NCI-H146 (cell line): ENCODE results near the gene RAB24.
A peak's percentile ranks its signal among the peaks of the same experiment; 100 is the strongest.
"Not testable (repeated sequence)": the region's sequence is repeated elsewhere in the genome, so short reads cannot be mapped to it uniquely, and the experiment has no call there.

Experiments used
- DNase-seq: peaks from one replicate; lab custom pipeline; 2025; lab: John Stamatoyannopoulos, UW

The RAB24 gene

DNA sequence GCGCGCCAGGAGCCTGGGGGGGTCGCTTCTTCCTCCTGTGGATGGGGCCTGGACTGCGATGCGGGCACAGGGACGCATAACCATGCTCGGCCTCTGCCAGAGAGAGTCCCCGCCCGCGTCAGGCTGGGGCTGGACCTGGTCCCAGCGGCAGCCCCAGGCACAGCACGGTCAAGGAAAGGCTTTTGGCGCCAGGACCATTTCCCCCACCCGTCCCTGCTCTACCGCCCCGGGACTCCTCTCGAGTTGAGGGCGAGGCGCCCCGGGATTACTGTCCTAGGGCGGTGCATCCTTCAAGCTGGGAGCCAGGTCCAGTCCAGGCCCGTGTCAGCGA lies 7.8 kb upstream of the RAB24 start:
- DNase-seq: no peak

DNA sequence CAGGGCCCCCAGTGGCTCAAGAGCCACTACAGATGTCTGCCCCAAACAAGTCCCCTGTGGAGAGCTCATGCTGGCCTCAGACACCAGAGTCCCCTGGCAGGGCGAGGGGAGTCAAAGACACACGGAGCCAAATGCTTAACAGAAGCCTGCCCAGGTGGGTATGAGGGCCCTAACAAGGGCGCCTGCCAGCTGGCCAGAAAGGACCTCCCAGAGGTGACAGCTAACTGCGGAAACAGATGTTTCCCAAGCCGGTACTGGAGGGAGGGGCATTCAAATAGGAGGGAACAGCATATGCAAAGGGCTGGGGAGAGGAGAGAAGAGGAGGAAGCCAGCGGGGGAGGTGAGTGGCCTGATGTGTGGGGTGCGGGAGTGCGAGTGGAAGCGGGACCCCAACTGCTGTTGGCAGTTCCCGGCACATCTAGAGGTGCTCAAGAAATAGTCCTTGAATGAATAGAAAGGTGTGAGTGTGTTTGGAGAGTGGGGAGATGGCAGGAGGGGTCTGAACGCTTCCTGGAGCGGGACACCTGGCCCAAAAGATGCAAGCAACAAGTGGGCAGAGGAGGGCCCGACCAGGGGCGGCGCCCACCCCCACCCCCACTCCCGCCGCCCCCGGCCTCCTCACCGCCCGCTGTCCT lies 7.4 kb upstream of the RAB24 start:
- DNase-seq: peak; percentile 42

DNA sequence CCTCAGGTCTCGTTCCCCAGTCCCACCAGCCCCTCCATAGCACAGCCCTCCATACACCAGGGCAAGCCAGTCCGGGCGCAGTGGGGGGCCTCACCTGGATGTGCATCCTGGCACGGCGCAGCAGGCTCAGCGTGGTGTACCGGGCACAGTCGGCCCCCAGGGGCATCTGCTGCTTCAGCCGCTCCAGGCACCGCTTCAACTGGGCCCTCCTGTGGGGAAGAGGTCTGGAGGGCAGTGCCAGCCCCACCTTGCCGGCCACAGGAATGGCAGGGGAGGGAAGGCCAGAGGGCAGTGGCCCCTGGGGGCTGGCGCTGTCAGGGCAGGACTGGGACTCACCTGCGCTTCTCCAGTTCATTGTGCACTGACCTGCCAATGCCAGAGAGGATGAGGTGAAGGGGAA lies 6.8 kb upstream of the RAB24 start:
- peak; percentile 15 for DNase-seq

- DNase-seq: peak; percentile 61
These were observed 6.1 kb upstream of the RAB24 start for GRCh38 chr5:177309351-177310191.

- no peak for DNase-seq
These were observed 5.2 kb upstream of the RAB24 start for GRCh38 chr5:177308740-177309139.

- no peak for DNase-seq
These were observed 4.2 kb upstream of the RAB24 start for GRCh38 chr5:177307544-177308363.

GRCh38 chr5:177306674-177307543 lies 3.4 kb upstream of the RAB24 start:
- DNase-seq: no peak

DNA sequence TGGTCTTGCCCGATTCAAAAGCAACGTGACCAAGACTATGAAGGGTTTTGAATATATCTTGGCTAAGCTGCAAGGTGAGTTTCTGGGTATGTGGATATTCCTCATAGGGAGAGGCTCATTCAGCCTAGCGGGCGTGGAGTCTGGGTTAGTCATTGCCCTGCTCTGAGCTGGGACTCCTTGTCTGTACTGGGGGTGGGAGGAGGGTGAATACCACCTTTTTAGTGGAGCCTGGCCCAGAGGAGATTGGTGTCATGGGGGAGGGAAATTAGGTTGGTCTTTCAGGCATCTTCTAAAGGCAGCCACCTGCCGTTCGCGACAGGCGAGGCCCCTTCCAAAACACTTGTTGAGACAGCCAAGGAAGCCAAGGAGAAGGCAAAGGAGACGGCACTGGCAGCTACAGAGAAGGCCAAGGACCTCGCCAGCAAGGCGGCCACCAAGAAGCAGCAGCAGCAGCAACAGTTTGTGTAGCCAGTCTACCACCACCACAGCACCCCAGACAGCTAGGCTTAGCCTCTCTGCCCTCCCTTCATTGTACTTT lies 2.7 kb upstream of the RAB24 start:
- not testable (repeated sequence) for DNase-seq

DNA sequence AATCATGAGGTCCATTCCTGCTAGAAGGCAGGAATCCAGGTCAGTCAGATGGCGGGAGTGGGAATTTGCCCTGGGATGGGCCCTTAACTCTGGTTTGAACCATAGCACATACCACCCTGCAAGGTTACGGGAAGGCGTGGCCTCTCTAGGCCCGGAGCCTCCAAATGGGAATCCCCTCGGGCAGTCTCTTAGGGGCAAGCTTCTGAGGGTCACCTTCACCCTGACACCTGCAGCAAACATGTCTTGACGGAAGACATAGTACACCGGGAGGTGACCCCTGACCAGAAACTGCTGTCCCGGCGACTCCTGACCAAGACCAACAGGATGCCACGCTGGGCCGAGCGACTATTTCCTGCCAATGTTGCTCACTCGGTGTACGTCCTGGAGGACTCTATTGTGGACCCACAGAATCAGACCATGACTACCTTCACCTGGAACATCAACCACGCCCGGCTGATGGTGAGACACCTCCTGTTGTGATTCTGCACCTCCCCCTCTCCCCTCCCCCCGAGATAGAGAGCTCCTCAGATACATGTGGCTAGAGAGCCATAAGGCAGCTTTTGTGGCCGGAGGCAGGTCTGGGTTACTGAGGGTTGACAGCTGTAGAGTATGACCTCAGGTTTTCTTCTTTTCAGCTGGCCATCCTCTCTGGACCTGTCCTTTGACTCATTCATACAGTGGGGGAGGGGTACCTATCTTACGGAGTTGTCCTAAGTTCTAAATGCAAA lies 1.0 kb upstream of the RAB24 start:
- DNase-seq: no peak

DNA sequence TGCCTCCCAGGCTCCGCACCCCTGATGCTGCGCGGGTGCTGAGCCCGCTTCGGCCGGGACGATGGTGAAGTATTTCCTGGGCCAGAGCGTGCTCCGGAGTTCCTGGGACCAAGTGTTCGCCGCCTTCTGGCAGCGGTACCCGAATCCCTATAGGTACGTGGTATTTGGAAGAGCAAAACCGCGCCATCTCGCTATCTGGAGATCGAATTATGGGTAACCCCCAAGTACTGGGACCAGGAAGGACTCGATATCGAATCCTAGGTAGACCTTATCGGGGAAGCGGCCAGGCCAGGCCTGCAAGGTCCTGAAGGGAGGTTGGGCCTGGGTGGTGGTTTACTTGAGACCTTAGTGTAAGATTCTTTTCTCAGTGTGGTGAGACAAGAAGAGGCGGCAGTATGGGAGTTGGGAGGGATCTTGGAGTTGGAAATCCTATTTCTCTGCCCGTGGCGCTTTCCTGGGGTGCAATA lies 439 bp upstream of the RAB24 start:
- DNase-seq: no peak

DNA sequence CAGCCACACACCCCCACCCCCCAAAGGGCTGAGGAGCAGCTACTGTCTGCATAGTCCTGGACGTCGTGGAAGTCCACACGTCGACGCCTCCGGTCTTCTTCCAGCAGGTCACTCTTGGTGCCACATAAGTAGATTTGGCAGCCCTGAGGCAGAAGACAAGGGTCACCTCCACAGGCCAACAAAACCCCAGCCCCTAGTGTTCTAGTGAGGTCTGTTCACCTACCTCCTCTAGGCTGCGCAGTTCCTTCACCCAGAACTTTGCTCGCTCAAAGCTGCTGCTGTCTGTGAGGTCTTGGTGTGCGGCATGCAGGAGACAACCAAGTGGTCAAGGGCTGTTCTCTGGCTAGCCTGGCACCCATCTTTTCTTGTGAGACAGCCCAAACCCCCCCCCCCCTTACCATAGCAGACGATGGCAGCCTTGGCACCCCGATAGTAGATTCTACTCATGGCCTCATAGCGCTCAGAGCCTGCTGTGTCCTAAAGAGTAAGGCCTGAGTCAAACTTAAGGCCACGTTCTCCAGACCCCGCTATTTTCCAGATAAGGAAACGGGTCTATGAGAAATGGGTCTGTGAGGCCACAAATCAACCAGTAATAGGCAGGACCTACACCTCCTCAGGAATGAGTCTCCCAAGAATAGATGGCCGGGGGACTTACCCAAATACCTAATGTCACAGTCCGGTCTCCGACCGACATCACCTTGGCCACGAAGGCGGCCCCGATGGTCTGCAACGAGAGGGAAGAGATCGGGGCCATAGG lies 987 bp downstream of the RAB24 start:
- no peak for DNase-seq

DNA sequence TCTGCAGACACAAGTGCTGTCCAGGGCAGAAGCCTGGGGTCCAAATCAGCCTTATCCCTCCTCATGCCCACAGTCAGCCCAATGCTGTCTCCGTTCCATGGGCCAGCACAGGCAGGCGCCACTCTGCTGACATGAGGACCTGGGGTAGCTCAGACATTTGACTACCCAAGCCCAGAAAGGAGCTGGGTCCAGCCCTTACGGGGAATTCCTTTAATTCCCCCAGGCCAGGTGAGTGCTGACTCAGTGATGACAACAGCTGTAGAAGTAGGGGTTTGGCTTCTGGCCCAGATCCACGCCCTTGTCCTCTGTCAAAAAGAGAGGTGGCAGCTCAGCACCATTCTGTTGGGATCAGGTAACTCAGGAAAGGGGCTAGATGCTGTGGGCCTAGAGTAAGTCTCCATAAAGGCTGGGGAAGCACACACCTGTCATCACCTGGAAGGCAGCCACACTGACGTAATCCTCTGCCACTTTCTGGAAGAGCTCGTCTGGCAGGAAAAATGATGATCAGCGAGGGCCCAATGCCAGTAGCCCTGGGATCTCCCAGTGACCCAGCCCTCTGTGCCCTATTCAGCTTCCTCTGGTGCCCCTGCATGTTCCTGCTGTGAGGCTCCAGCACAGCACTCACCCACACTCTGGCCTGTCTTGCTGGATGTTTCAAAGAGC lies 1.9 kb downstream of the RAB24 start:
- DNase-seq: no peak

GRCh38 chr5:177300951-177301350 lies 2.6 kb downstream of the RAB24 start:
- no peak for DNase-seq

DNA sequence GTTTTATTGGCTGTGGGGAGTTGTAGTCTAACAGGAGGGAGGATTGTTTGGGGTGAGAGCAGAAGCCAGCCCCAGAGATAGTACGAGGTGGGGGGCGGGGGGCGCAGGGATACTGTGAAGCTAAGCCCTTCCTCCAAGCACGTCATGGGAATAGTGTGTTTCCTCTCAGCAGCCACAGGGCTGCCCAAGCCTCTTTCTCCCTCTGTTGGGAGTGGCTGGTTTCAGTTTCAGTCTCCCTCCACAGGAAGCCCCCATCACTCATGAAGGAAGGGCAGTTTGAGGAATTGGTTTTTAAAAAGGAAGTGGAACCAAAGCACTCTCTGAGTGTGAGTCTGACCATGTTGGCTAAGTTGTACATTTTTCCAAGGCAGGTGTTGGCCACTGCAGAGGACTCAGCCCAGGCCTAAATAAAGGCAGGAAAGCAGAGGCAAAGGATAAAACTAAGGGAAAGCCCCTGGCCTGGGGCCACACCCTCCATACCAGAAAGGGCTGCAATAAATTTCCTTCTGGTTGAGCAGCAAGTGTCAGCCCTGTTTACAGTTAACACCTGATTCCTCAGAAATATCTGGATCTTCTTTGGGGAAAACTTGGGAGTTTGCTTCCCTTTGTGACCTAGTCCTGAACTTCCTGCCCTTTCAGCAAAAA lies 3.2 kb downstream of the RAB24 start:
- DNase-seq: no peak

DNA sequence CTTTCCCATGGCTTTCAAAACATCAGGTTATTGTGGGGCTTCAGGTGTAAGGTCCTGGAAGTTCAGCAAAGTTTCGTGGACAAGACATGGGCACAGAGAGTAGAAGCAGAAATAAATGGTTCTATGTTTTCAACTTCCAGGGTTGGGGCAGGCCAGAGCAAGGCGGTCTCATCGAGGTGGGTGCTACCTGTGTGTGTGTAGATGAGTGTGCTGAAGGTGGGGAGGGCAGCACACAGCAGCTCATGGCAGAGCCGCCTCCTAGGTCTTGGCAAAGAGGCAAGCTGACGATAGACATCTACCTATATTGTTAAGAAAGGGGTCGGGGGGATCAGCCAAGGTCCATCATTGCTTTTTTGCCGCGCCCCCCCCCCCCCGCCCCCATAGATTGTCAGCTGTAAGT lies 3.8 kb downstream of the RAB24 start:
- DNase-seq: no peak

GRCh38 chr5:177297922-177298321 lies 5.6 kb downstream of the RAB24 start:
- no peak for DNase-seq

DNA sequence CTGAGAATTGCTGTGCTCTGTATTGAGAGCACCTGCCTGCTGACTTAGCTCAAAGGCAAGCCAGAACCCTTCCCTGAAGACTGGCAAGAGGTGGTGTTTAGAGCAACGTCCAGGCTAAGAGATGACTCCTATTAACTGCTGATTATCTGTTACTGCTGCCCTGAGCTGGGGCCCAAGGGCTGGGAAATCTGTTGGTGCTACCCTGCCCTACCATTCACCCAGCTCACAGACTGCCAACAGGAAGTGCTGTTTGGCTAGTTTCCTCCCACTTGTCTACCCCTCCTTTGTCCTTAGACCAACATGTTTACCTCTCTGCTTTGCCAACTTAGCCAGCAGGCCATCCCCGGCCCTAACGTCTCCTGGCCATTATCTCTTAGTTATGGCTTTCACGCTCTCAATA lies 6.9 kb downstream of the RAB24 start:
- no peak for DNase-seq

- DNase-seq: no peak
These were observed 7.6 kb downstream of the RAB24 start for GRCh38 chr5:177295924-177296323.

- DNase-seq: no peak
These were observed 8.9 kb downstream of the RAB24 start for GRCh38 chr5:177294632-177295031.
